ENCODE results near the gene TIAM1. TPM values are rescaled to one million over a fixed set of nuclear protein-coding genes. Genes with fewer than 3 reads are reported as not detected.

Gene TIAM1
- polyA plus RNA-seq, 1 experiment: 0.11 TPM

DNA sequence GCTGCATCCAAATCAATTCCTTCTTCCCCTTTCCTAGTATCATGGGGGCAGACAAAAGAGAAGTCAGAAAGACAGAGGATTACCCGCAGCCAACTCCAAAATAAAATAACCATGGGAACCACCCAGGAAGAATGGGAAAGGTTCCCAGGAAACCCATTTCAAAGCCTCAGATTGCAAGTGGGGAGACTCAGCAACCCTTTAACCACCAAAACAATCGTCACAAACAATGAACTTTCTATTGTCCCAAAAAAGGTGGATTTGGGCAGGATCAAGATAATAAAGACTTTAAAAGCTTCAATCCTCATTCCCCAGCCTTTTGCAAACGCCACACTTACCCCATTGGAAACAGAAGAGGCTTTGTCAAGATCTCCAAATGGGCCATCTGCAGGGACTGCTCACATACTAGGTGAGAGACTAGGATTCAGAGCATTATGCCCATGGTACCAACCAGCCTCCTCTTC, 5.1 kb downstream of the TIAM1 start:
- CTCF ChIA-PET: interaction anchor here (1.7 kb wide), 1 partner anchor 242 kb away, joined by 4 read pairs; no protein-coding TSS in a partner anchor
- DNase-seq (ENCODE audit: low read depth): no peak
- H3K27me3 ChIP-seq (ENCODE audit: control insufficient read depth, insufficient read depth, low read length): no peaks in the 10 kb centered on the region; the same call in 1 of the 2 replicates
- no peak overlapping the region for H3K4me3 ChIP-seq (ENCODE audit: low read depth, low read length)
- H3K36me3 ChIP-seq (ENCODE audit: control insufficient read depth, insufficient read depth, low read length): no peaks in the 10 kb centered on the region
- TF ChIP-seq, protein P1, sequence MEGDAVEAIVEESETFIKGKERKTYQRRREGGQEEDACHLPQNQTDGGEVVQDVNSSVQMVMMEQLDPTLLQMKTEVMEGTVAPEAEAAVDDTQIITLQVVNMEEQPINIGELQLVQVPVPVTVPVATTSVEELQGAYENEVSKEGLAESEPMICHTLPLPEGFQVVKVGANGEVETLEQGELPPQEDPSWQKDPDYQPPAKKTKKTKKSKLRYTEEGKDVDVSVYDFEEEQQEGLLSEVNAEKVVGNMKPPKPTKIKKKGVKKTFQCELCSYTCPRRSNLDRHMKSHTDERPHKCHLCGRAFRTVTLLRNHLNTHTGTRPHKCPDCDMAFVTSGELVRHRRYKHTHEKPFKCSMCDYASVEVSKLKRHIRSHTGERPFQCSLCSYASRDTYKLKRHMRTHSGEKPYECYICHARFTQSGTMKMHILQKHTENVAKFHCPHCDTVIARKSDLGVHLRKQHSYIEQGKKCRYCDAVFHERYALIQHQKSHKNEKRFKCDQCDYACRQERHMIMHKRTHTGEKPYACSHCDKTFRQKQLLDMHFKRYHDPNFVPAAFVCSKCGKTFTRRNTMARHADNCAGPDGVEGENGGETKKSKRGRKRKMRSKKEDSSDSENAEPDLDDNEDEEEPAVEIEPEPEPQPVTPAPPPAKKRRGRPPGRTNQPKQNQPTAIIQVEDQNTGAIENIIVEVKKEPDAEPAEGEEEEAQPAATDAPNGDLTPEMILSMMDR (IDR thresholded peaks at IDR 0.05; ENCODE audit: insufficient read depth, low read depth, low read length): no peak
- POLR2A ChIA-PET: no interaction called here

DNA sequence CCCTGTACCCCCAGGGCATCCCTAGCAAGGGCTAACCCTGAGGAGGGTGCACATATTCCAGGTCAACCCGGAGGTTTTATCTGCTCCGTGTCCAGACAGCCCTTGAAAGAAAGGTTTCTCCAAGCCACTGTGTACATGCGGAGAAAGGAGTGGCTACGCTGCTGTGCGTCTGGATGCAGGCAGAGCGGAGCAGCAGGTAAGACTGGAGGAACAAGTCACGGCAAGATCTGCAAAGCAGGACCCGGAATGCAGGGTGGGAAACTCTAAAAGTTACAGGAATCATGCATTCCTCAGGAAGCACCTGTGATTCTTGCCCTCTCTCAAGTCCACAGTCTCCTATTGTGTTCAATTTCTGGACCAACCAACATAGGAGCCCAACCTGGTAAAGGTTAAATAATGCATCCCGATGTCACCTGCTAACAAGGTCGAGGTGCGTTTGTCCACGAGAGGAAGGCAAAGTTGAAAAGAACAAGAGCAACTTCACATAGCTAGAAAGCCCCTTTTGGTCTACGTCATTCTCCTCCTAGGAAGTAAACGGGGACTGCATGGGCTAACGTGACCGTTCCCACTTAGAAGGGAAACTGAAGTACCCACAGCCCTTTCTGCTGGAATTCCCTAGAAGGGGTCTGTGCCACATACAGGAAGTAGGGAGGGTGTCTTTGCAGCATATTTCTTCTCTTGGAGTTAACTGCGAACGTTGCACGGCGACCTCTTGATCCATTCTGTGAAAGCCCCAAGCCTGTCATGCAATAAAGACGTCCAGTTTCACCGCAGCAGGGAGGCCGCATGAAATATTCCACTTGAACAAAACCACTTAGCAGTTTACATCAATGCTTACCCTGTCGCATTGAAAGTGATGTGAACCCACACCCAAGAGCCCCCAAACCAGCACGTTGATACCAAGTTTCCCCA, 5.8 kb downstream of the TIAM1 start:
- DNase-seq (ENCODE audit: low read depth): no peak
- POLR2A ChIA-PET: no interaction called here
- Histone ChIP-seq H3K36me3 (ENCODE audit: control insufficient read depth, insufficient read depth, low read length) (no peaks in the 10 kb centered on the region), H3K27me3 (ENCODE audit: control insufficient read depth, insufficient read depth, low read length) (no peaks in the 10 kb centered on the region), H3K4me3 (ENCODE audit: low read depth, low read length) (no peak overlapping the region)
- TF ChIP-seq, protein P1 (IDR thresholded peaks at IDR 0.05; ENCODE audit: insufficient read depth, low read depth, low read length): no peak
- CTCF ChIA-PET: interaction anchor here (1.7 kb wide), 1 partner anchor 243 kb away, joined by 4 read pairs; no protein-coding TSS in a partner anchor

DNA sequence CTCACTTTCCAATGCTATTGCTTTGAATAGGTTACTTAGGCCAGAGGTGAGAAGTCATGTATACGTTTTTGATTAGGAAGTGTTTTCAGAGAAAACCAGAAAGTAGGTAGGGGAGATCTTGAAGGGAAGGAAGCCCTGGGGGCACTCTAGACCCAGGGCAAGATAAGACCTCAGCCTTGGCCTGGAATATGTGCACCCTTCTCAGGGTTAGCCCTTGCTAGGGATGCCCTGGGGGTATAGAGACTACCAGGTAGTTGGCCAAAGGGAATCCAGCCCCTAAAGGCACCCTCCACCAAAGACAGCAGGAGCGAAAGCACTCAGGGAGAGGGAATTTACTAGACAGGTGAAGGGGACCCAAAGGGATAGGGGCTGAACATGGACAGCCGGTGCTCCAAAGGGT, 7.0 kb downstream of the TIAM1 start:
- Histone ChIP-seq H3K4me3 (ENCODE audit: low read depth, low read length) (no peak overlapping the region), H3K27me3 (ENCODE audit: control insufficient read depth, insufficient read depth, low read length) (no peaks in the 10 kb centered on the region), H3K36me3 (ENCODE audit: control insufficient read depth, insufficient read depth, low read length) (no peaks in the 10 kb centered on the region)
- DNase-seq (ENCODE audit: low read depth): no peak
- POLR2A ChIA-PET: no interaction called here
- TF ChIP-seq, protein P1 (IDR thresholded peaks at IDR 0.05; ENCODE audit: insufficient read depth, low read depth, low read length): no peak
- CTCF ChIA-PET: no interaction called here

DNA sequence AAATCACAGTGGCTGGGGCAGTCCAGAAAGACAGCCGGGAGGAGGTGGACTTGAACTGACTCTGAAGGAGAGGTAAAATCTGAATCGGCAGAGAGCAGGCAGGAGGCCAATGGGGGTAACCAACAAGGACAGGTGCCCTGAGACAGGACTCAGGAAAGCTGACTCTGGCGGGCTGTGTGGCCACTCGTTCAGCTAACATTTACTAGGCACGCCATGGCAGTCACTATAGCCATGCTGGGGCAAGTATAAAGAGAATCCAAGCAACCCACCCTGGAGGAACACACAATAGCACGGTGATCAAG, 7.4 kb downstream of the TIAM1 start:
- TF ChIP-seq, protein P1 (IDR thresholded peaks at IDR 0.05; ENCODE audit: insufficient read depth, low read depth, low read length): no peak
- no peak overlapping the region for H3K4me3 ChIP-seq (ENCODE audit: low read depth, low read length)
- DNase-seq (ENCODE audit: low read depth): no peak
- H3K27me3 ChIP-seq (ENCODE audit: control insufficient read depth, insufficient read depth, low read length): no peaks in the 10 kb centered on the region
- POLR2A ChIA-PET: no interaction called here
- H3K36me3 ChIP-seq (ENCODE audit: control insufficient read depth, insufficient read depth, low read length): no peaks in the 10 kb centered on the region
- CTCF ChIA-PET: no interaction called here

DNA sequence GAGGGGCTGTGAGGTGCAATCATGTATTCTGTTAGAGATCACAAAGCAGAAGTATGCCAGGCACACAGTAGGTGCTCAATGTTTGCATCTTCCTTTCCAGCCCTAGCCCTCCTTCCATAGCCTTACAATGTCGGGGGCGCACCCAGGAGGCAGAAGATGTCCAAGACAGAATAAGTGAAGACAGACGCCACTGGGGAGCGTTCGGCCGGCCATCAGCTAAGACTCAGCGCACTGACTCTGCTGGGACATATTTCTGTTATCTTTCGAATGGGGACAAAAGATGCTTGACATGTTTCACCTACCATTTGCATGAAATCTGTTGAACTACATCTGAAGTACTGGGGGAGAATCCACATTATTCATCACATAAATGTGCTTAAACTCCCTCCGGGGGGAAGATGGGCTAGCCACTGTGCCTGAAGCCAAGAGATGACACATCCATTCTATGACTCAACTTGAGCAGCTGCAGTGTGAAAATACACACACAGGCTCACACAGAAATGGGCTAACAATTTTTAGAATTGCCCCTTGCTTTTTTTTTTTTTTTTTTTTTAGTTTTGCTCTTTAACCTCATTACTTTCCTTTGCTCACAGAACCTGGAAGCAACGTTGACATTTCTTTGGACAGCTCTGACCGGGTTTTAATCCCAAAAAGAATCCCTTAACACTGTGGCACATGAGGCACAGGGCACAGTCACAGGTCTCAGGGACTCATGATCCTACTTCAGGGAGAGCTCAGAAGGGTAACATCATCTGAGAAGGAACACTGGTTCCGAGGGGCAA, 7.9 kb downstream of the TIAM1 start:
- ChIA-PET CTCF (no interaction called here), POLR2A (no interaction called here)
- Histone ChIP-seq H3K36me3 (ENCODE audit: control insufficient read depth, insufficient read depth, low read length) (no peaks in the 10 kb centered on the region), H3K4me3 (ENCODE audit: low read depth, low read length) (no peak overlapping the region), H3K27me3 (ENCODE audit: control insufficient read depth, insufficient read depth, low read length) (no peaks in the 10 kb centered on the region)
- TF ChIP-seq, protein P1 (IDR thresholded peaks at IDR 0.05; ENCODE audit: insufficient read depth, low read depth, low read length): no peak
- DNase-seq (ENCODE audit: low read depth): peak; percentile 36
